HG02938 (cell line): ENCODE measurements around the gene EIF5A.

Experiments used
- ATAC-seq: cut with Tn5 transposase; IDR thresholded peaks from one replicate; pipeline ENCODE4 v1.9.1; 2021; ENCODE audit warnings: mild to moderate bottlenecking, moderate library complexity; ENCODE audit not compliant: unreplicated experiment

EIF5A gene

GRCh38 chr17:7284911-7285310 lies 22.5 kb upstream of the EIF5A start:
- ATAC-seq, result no peak

DNA sequence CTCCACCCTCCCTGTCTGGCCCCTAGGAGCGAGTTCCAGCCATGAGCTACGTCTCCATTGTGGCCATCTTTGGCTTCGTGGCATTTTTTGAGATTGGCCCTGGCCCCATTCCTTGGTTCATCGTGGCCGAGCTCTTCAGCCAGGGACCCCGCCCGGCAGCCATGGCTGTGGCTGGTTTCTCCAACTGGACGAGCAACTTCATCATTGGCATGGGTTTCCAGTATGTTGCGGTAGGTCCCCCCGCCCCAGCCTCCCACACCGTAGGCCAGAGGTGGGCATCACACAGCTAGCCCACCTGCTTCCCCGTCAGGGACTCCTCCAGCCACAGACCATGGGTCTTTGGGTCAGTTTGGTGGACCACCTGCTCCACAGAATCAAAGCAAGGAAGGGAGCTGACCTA lies 21.7 kb upstream of the EIF5A start:
- ATAC-seq, result no peak

DNA sequence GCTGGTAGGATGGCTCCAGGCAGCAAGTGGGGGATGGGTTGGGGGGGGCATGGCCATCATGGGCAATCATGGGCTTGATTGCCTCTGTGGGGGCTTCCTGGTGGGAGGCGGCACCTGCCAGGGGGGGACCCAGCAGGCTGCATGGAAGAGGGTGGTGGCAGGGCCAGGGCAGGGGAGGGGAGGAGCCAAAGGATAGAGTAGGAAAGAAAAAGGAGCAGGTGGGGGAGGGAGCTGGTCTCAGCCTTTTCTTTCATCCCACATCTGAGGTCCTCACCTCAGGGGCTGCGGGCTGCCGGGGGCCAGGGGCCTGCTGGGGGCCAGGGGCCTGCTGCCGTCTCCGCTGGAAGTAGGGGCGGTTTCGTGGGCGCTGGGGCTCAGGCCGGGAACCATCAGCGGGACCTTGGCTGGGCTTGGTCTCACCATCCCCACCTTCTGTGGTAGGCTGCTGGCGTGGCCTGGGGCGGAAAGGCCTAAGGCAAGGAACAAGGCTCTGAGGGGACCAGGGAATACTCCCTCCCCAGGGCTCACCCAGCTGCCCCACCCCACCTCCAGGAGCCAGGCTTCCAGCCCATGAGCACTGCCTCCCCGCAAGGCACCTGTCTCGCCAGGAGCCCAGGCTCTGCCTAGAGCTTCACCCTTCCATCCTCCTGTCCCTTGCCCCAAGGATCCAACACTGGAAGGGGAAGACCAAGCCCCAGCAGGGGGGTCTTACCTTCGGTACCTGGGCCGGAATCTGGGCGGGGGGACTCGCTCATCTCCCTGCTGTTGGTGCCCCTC lies 18.0 kb upstream of the EIF5A start:
- no peak for ATAC-seq

- ATAC-seq, result no peak
Measured at GRCh38 chr17:7290166-7290565, 17.3 kb upstream of the EIF5A start.

DNA sequence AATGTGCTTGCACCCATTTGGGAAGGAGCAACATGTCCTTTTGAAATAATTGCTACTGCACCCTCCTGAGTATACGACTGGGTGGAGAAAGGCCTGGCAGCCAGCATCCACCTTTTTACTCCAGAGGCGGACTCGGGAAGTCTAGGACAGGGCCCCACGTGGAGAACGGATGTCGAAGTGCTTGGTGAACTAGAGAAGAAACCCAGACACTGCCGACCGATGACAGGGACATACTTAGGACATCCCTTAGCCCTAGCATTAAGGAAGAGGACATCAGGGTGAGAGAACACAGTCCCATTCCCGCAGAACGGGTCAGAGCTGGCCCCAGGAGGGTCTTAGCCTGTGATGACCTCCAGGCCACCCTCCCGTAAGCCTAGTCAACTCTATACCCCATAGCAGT lies 16.7 kb upstream of the EIF5A start:
- no peak for ATAC-seq

DNA sequence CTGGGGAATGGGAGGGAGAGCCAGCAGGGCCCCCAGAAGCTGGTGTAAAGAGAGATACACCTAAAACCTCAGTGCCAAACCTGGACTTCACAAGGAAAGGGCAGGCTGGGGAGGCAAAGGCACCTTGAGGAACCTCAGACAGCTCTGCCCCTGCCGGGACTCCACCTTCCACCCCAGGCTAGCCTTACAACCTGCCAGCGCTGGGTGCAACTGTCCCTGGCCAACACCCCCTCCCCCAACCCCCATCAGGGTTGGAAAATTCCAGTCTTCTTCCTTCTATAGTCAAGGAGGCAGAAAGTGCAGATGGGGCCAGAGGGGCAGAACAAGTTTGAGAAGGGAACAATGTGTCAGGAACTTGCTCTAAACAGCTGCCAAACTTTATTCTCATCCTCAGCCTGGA lies 15.2 kb upstream of the EIF5A start:
- ATAC-seq, result no peak

DNA sequence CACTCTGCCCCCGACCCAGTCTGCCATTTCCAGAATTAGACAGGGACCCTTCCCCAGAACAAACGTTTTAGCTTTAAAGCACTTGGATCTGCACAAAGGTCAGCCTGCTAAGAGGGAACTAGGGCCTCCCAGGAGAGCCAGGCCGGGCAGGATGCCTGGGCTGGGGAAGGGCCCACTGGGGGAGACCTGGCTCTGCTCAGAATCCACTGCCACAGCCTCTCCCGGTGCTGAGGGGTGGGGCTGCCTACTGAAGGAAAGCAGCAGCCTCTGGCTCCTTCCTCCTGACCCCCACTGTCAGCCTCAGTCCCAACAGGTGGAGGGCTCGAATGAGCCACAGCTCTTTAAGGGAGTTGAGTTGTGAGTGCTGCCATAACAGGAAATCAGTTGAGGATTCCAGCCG lies 14.7 kb upstream of the EIF5A start:
- ATAC-seq, result no peak

- no peak for ATAC-seq
Measured at GRCh38 chr17:7293159-7293558, 14.3 kb upstream of the EIF5A start.

DNA sequence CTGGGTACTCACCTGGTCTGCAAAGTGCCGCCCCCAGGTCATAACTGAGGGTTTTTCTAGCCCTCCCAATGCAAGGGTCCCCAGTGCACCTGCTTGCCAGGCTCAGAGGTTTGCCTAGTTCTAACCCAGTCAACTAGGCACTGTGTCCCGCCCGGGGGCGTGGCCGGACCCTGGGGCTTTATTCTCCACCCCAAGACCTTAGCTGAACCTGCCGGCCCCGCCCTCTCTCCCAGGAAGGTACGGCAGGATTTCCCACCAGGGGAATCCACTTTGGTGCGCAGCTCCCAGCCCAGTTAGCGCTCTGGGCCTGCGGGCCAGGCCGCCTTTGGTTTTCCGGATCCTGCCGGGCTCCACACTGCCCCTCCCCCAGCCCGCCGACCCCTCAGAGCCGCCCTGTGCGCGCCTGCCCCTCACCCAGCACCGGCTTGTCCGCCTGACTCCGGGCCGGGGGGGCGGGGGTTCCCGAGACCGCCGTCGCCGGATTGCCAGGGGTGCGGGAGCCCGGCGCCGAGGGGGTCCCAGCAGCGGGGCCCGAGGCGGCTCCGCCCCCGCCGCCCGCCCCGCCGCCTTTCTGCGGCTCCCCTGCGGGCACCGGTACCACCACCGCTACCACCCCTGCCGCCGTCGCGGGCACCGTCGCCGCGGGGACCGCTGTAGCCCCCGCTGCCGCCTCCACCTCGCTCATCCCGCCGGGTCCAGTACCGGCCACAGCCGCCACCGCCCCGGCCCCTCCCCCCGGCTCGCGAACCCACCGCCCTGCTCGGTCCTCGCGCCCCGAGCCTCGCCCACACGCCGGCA lies 13.4 kb upstream of the EIF5A start:
- ATAC-seq, result no peak

DNA sequence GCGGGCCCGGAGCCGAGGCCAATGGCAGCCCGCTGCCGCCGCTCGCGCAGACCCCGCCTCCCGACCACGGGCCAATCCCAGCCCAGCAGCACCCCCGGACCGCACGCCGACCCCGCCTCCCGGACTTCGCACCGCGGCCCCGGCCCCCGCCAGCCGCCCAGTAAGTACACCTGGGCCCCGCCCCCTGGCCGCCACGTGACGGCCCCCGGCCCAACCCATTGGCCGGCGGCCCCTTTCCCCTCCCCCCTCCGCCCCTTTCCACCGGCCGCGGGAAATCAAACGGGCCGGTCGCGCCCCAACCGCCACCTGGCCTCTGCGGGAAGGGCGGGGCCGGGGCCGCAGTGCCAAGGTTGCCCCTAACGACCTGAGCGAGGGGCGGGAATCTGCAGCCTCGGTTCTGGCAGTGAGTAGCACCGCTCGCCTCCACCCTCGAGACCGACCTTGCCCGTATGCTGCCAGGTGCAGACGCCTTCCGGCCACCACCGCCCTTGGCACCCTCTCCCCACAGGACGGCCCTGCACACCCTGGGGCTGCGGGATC lies 12.7 kb upstream of the EIF5A start, which contains the start of gene YBX2:
TSS of gene YBX2 (minus strand) at position 26 of the 540 bp plus-strand sequence. CDS start 139 bp downstream, outside the sequence.
- no peak for ATAC-seq

GRCh38 chr17:7295230-7296180 lies 11.9 kb upstream of the EIF5A start:
- ATAC-seq, result no peak

DNA sequence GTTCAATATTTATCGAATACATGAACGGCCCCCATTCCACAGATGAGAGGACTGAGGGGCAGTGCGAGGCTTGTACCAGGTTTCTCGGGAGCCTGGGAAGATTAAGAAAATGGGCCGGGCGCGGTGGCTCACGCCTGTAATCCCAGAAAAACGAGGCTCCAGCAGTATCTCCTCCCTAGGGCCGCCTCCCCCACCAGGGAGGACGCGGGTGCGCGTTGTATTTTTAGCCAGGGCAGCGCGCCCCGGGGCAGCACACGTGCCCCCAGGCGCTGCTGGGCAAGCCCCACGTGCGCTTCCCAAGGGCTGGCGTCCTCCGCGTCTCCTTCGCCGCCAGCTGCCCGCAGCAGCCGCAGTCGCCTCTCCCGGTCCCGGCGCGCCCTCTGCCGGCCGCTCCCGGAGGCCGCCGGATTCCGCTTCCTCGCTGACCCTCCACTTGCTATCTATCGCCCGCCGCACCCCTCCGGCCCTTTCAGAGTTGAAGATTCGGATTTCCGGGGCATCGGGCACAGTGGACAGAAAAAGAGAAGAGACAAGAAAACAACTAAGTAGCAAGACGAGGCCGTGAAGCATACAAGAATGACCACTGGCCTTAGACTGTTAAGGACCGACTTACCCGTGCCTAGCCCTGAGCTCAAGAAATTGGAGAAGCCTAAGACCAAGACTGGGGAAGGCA lies 11.1 kb upstream of the EIF5A start:
- no peak for ATAC-seq

- no peak for ATAC-seq
Measured at GRCh38 chr17:7304179-7304578, 3.2 kb upstream of the EIF5A start.

- ATAC-seq, result peak; percentile 14
Measured at GRCh38 chr17:7307686-7308624, 527 bp downstream of the EIF5A start.

- ATAC-seq, result no peak
Measured at GRCh38 chr17:7308625-7309433, 1.4 kb downstream of the EIF5A start.

DNA sequence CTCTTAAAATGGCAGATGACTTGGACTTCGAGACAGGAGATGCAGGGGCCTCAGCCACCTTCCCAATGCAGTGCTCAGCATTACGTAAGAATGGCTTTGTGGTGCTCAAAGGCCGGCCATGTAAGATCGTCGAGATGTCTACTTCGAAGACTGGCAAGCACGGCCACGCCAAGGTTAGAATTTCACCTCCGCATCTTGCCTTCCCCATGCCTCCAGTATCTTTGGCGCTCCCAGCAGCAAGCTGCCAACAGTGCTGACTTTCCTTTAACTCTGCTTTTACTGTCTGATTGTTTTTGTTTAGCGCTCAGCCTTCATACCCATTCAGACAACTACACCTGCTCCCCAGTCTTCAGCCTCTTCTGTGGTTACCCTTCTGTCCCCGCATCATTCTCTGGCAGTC lies 2.2 kb downstream of the EIF5A start:
- ATAC-seq, result no peak

DNA sequence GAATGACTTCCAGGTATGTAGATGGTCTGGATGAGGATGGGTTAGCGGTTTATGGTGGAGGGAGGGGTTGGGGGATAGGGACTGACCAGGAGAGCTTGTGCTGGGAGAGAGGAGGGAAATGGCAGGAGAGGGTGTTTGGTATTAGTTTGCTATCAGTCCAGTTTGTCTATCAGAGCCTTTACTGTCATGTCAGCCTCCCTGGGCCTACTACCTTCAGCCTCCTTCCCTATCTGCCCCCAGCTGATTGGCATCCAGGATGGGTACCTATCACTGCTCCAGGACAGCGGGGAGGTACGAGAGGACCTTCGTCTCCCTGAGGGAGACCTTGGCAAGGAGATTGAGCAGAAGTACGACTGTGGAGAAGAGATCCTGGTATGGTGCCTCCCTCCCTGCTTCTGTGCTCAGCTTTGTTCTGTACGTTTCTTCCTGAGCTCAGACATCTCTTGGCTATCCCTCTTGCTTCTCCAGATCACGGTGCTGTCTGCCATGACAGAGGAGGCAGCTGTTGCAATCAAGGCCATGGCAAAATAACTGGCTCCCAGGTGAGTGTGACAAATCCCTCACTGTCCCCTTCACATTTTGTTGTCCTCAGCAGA lies 3.8 kb downstream of the EIF5A start:
- no peak for ATAC-seq
